LHCN-M2 (cell line): ENCODE measurements around the gene GPC6. TPM values are rescaled to one million over a fixed set of nuclear protein-coding genes. Genes with fewer than 3 reads are reported as not detected.
"Not testable (repeated sequence)": the region's sequence is repeated elsewhere in the genome, so short reads cannot be mapped to it uniquely, and the experiment has no call there.

Source experiments
- DNase-seq: peaks from one replicate; pipeline ENCODE4 v3.0.0-alpha.2; 2012; ENCODE audit warnings: low read depth
- total RNA-seq: library from RNA; depleted of rRNA; stranded (reverse); fragments of >200 nt; gene quantifications from 2 replicates; pipeline ENCODE4 v1.2.3, GENCODE V29; 2014

GPC6 gene
- total RNA-seq, 1 experiment from 2014 or later, result 17.0 TPM

DNA sequence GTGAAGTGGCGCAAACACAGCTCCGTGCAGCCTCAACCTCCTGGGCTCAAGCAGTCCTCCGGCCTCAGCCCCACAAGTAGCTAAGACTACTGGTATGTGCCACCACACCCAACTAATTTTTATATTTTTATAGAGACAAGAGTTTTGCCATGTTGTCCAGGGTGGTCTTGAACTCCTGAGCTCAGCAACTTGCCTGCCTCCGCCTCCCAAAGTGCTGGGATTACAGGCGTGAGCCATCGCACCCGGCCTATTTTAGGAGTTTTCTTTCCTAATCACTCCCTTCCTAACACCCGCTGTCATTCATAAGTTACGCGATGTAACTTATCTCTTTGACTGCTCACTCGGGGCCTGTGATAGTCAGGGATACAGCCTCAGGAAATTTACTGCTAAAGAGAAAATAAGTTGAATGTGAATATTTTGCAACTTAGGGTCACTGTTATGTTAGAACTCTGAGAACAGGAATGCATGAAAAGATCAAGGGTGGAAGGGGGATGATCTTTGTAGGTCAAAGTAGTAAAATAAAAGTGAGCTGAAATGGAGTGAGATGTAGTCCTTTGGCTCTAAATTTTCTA, 1112.6 kb downstream of the GPC6 start:
- no peak for DNase-seq

GRCh38 chr13:94342436-94343242, 1116.0 kb downstream of the GPC6 start:
- DNase-seq, result no peak

GRCh38 chr13:94343243-94343585, 1116.6 kb downstream of the GPC6 start:
- DNase-seq, result peak; percentile 56

- not testable (repeated sequence) for DNase-seq
These were observed 1117.1 kb downstream of the GPC6 start for GRCh38 chr13:94343687-94344086.

GRCh38 chr13:94344126-94344818, 1117.7 kb downstream of the GPC6 start:
- DNase-seq, result peak; percentile 73

- peak; percentile 76 for DNase-seq
These were observed 1119.0 kb downstream of the GPC6 start for GRCh38 chr13:94345374-94346195.

- DNase-seq, result no peak
These were observed 1119.8 kb downstream of the GPC6 start for GRCh38 chr13:94346261-94347019.

DNA sequence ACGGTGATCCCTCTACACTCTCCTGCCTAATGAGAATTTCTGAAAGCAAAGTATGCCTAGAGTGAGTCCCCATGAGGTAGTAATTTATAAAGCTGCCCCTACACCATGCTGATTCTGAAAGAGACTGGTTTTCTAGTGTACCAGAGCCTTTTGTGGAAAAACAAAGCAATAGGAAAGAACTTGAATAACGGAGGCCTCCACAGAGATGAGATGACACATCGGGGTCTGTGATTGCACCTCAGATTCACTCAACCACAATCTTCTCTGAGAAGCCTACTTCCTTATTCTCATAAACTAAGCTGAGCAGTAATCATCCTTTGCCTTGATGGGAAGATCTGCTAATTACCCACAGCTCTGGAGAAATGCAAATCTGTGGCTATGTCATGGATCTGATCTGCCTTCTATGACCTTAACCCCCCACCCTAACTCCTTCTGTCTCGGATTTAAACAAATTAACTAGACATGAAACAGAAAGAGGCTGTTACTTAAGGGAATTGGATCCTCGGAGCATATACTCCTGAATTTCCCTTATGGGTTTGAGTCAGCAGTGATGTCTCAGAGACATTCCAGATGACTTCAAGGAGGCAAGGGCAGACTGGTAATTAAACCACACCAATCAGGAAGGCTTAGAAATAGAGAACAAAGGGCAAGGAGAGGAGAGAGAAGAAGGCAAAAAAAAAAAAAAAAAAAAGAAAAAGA, 1124.8 kb downstream of the GPC6 start:
- peak; percentile 85 for DNase-seq

DNA sequence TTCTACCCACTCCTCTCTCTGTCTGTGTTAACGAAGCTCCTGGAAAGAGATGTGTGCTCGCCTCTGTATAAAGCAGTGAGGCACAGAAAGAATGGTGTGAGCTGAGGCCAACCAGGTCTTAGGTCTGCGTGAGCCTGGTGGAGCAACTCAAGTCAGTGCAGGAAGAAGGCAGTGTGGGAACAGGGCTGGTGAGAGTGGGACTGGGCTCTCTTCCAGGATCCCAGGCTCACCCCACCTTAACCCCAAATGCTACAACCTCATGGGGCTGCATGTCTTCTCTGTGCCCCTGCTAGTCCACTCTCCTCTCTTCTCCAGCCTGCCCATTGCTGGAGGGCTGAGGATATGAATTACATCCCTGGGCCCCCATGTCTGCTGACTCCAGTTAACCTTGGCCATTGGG, 1125.5 kb downstream of the GPC6 start:
- DNase-seq, result no peak

GRCh38 chr13:94353167-94353710, 1126.6 kb downstream of the GPC6 start:
- no peak for DNase-seq

GRCh38 chr13:94359875-94360274, 1133.3 kb downstream of the GPC6 start:
- DNase-seq, result no peak

DNA sequence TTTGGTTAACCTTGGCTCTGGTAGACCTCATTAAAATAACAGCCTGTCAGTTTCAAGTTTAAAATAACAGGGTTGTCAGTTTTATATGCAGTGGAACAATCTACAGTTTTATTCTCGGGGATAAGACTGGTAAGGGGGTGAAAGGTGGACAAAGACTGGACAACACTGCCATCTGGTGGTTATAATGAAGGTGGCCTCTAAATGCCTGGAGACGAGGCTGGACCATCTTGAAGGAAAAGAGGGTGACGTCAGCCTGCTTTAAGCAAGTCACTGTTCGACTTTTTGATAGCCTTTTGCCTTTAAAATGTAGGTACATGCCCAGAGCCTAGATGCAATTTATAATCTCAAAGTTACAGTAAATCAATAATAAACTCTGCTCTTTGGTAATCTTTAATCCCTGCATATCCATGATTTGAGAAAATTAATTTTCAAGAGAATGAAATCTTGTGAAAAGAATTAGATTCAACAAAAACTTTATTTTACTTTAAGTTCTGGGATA, 1135.9 kb downstream of the GPC6 start:
- peak; percentile 86 for DNase-seq

DNA sequence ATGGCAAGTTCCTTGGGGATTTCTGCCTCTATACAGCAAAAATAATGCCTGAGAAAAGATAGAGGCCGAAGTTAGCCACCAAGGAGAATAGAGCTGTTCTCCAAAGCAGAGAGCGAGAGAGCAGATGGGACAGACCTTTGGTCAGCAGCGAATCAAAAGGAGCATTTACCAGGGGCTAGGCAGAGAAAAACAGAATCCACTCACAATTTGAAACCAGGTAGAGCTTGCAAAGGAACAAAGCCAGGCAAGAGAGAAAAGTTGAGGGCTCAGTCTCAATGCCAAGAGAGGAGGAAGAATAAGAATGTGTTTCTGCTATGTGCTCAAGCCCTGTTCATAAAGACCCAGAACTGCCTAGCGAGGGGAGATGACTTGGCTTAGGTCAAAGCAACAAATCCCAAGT, 1140.1 kb downstream of the GPC6 start:
- DNase-seq, result no peak

GRCh38 chr13:94369972-94370436, 1143.4 kb downstream of the GPC6 start:
- peak; percentile 51 for DNase-seq

- no peak for DNase-seq
These were observed 1145.2 kb downstream of the GPC6 start for GRCh38 chr13:94371855-94372254.

GRCh38 chr13:94382517-94382916, 1155.9 kb downstream of the GPC6 start:
- no peak for DNase-seq

DNA sequence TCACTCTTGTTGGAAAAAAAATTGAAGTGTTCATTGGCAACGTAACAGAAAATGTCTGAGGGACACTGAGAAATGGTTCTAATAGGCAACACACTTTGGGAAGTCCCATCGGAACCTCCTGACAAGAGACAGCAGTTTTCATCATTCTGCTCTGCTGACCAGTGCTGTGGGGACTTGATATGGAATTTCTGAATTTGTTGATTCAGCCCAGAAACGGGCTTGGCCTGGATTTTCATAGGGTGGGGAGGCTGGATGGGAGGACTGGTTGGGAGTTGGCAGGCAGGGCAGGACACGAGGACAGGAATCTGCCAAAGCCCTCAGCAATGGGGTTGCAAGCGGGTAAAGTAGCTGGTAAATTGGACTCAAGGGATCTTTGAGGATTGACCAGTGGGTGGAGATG, 1156.4 kb downstream of the GPC6 start:
- DNase-seq, result no peak

DNA sequence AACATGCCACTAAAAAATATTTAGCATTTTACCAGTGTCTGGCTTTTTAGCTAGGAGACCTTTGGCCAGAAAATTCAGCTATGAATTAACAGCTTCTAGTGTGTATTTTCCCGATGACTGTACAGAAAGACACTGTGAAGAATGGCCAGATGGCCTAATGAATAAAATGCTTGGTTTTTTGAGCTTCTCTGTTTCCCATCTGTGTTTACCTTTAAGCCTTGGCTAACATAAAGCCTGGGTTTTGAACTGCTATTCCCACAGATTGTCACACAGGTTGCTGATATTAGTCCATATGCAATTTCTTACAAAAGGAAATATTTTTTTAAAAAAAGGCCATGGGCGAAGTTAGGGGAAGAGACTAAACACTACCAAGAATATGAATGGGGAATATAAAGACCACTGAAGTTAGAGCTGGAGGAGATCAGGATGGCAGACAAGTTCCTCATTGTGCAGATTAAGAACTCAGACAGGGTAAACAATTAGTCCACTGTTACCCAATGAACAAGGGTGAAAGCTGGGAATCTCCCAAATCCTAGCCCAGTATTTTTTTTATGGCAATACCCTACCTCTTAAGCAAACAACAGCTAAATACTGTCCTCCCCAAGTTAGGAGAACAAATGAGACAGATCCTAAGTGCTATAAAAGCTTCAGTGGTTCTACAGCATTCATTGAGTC, 1157.8 kb downstream of the GPC6 start:
- no peak for DNase-seq

DNA sequence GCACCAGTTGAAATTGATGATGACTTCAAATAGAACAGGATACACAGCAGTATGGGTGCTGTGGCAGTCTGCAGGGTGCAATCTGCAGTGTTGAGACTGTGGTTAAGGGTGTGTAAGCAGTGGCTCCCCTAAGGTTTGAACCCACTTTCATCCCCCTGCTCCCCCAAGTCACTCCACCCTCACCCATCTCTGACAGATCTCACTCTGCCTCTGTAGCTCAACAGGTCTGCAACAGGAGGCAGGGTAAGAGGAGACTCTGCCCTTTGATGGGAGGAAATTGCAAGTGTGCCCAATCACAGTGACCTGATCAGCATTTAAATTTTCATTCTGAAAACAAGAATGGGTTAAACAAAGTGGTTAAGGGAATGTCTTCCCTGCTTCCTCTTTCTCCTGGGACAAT, 1160.4 kb downstream of the GPC6 start:
- no peak for DNase-seq
